ENCODE data around the gene ARMC3.

The ARMC3 gene

DNA sequence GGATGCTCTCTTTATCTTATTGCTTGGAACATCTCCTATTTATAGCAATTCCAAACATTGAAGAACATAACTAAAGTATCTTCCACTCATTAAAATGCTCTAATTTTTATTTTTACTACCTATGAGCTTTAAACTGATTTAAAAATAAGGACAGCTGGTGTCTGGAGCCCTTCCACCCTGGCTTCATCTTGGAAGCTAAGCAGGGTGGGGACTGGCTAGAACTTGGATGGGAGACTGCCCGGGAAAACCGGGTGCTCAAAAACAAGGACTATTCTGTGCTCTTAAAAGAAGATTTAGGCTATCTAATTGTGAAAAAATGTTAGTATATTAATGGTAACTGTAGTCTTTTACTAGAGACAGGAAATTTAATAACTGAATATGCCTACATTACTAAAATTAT, 69.2 kb downstream of the ARMC3 start:
- no peak for DNase-seq

DNA sequence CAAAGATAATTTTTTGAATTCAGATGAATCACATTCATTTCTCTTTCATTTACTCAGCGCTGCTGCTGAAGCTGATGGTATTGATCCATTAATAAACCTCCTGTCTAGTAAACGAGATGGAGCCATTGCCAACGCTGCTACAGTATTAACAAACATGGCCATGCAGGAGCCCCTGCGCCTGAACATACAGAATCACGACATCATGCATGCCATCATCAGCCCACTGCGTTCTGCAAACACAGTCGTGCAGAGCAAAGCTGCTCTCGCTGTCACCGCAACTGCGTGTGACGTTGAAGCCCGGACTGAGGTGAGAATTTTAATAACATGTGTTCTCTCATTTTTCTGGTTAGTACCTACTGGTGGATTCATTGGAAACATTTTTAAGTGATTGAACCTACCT, 70.2 kb downstream of the ARMC3 start:
- DNase-seq, result no peak

- no peak for DNase-seq
Measured at GRCh38 chr10:22999942-23000341, 72.1 kb downstream of the ARMC3 start.

- DNase-seq, result no peak
Measured at GRCh38 chr10:23001901-23002516, 74.2 kb downstream of the ARMC3 start.

GRCh38 chr10:23005150-23005549, 77.3 kb downstream of the ARMC3 start:
- no peak for DNase-seq

DNA sequence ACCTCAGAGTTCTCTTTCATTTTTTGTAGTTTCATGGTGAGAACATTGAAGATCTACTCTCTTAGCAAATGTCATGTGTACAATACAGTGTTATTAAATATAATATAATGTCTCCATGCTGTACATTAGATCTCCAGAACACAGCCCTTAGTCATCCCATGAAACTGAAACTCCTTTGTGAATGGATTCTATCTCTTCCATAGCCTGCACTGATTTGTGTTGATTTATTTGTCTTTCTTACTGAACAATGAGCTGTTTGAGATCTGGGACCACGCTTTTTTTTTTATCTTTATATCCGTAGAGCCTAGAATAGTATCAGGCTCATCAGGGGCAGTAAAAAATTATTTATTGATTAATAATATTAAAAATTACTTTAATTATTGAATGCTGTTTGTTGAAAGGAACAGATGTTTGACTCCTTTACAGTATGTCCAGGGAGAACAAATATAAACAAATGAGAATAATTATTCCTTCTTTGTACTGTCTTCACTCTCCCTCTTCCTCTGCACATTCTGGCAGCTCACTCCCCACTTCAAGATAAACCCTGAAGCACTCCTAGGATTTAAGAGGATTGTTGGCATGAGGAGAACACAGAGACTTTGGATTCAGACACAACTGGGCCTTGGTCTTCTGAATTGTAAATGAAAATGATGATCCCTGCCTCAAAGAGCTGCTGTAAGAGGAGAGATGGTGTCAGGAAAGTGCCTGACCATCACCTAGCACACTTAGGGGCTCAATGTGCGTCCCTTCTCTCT, 85.9 kb downstream of the ARMC3 start:
- DNase-seq, result no peak

- no peak for DNase-seq
Measured at GRCh38 chr10:23015021-23015707, 87.3 kb downstream of the ARMC3 start.

DNA sequence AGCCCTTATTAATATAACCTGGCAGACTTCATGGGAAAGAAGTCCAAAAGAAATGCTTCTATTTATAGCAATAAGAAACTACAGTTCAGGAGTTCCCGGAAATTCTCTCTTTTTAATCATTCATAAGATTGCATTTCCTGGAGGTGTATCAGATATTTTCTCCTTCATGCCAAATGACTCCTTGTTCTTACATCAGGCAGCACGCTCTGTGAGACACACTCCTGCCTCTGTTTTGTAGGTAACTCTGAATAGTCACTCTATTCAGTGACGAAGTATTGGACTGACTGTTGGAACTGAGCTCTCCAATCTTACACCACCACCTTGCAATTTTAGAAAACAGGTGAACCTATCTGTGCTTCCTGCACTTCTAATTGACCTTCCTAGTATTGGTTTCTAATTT, 88.8 kb downstream of the ARMC3 start:
- no peak for DNase-seq

- no peak for DNase-seq
Measured at GRCh38 chr10:23019633-23020032, 91.8 kb downstream of the ARMC3 start.

GRCh38 chr10:23021430-23021829, 93.6 kb downstream of the ARMC3 start:
- no peak for DNase-seq

DNA sequence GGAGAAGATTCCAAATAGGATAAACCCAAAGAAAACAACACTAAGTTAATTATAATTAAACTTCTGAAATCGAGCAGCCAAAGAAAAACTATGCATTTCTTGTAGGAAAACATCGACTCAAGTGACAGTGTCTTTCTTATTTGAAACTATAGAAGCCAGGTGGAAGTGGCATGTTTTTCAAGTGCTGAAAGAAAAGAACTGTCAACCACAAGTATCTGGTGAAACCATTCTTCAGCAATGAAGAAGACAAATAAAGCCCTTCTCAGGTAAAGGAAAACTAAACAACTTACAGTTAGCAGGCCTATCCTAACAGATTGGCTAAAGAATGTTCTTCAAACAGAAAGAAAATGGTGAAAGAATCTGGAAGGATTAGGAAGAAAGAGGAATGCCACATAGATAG, 96.1 kb downstream of the ARMC3 start:
- DNase-seq, result no peak

- DNase-seq, result no peak
Measured at GRCh38 chr10:23031318-23031717, 103.5 kb downstream of the ARMC3 start.

DNA sequence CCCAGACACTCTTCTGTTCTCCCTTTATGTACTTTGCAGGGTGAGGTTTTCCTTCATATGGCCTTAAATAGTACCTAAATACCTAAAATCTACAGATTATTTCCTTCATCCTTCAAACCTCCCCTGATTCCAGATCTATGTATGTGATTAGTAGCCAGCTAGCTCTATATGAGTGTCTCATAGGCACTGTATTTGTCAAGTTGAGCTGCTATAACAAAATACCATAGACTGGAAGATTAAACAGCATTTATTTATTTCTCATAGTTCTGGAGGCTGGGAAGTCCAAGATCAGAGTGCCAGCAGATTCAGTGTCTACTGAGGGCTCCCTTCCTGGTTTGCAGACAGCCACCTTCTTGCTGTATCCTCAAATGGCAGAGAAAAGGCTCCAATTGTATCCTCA, 106.9 kb downstream of the ARMC3 start:
- DNase-seq, result no peak

GRCh38 chr10:23035569-23035968, 107.7 kb downstream of the ARMC3 start:
- no peak for DNase-seq

- DNase-seq, result no peak
Measured at GRCh38 chr10:23037152-23037551, 109.3 kb downstream of the ARMC3 start.

DNA sequence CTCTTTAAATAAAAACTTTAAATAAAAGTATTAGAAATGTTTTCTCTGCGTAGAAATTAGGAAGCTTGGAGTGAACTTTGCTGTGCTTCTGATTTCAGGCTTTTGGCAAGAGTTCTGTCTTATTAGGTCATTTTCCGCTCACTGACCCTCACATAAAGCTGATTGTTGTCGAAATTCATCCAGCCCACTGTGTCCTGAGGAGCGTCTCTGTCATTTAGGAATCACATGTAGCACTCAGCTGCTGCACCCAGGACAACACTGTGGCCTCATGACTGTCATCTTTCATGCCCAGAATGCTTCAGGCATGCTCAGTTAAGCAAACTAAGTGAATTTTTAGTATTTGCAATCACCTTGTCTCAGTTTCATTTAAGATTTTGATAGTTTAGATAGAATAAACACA, 109.7 kb downstream of the ARMC3 start:
- no peak for DNase-seq

DNA sequence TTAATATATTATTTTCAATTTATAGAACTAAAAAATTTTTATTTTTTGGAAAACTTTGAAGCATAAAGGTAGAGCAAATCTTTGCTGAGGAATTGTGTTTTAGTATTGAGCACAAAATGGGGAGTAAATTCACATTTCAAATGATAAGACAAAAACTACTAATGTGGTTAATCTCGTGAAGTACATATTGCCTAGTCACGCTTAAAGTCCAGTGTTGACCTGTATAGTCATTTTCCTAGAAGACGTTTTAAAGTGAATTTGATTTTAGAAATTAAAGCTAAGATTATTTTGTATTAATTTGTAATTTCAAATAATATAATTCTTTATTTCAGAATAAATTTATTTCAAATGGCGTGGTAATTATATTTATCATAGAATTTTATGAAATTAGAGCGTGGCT, 110.3 kb downstream of the ARMC3 start:
- no peak for DNase-seq

GRCh38 chr10:23040002-23040401, 112.1 kb downstream of the ARMC3 start:
- no peak for DNase-seq

DNA sequence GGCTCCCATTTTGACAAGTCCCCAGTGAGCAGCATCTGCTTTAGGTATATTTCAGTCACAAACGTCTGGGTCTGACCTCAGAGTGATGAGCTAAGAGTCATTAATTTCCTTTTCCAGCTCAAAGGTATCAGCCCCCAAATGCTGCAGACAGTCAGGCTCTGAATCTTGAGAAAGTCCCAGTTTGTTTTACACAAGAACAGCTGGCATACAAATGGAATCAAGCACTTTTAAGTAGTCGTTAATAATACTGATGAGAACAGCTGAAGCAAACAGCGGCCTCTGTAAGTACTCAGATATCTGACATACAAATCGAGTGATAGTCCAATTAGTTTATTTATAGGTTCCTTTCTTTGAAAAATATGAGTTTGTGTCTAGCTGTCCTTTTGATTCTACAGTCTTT, 118.2 kb downstream of the ARMC3 start:
- no peak for DNase-seq

DNA sequence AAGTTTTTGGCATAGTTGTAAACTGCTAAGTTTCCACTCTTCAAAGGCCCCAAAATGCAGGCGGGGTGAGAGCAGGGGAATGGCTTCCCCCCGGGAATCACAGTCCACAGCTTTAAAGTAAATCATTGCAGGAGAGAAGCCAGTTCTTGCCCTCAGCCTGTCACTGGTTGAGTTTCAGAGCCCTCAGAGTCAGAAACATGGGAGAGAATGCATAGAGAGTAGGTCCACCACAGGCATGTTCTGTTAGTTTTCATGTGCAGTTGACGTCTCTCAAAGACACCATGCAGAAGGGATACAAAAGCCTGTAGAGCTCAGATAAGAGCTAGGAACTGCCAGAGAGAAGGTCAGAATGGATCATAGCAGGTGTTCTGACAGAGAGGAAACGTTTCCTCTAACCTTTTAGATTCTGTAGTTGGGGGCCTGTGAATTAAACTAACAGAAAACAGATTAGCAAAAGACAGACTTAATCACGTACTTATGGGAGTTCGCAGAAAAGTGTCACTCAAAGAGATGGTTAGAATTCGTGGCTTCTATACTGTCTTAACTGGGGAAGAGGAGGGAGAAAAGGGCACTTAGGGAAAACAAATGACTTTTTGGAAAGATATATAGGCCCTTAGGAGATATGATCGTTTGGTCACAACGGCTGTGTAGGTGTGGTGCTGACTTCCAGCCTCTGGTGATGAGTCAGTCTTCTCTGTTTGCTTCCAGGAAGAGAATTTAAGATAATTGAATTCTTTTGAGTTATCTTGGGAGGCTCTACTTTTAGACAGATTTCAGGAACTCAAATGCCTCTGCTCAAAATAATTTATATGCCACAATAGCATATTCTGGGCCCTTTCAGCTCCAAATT, 119.6 kb downstream of the ARMC3 start:
- no peak for DNase-seq

DNA sequence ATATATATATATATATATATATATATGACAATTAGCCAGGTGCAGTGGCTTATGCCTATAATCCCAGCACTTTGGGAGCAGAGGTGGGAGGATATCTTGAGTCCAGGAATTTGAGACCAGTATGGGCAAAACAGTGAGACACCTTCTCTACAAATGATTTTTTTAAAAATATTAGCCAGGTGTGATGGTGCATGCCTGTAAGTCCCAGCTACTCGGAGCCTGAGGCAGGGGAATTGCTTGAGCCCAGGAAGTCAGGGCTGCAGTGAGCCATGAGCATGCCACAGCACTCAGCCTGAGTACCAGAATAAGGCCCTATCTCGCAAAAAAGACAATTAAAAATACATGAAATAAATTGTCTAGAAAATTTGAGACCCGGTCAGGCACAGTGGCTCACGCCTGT, 120.3 kb downstream of the ARMC3 start:
- no peak for DNase-seq

GRCh38 chr10:23051278-23051677, 123.4 kb downstream of the ARMC3 start:
- DNase-seq, result no peak

DNA sequence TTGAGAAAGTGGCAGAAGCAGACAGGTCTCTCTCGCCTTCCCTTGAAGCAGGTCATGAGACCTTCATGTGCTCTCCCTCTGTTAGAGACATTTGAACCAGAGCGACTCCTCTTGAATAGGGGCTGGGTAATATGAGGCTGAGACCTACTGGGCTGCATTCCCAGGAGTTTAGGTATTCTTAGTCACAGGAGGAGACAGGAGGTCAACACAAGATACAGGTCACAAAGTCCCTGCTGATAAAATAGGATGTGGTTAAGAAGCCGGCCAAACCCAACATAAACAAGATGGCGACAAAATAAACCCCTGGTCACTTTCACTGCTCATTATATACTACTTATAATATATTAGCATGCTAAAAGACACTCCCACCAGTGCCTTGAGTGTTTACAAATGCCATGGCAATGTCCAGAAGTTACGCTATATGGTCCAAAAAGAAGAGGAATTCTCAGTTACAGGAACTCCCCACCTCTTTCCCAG, 124.0 kb downstream of the ARMC3 start:
- DNase-seq, result no peak
